ENCODE data around the gene OSTM1. TPM values are rescaled to one million over a fixed set of nuclear protein-coding genes. Genes with fewer than 3 reads are reported as not detected.
"Not testable (repeated sequence)": the region's sequence is repeated elsewhere in the genome, so short reads cannot be mapped to it uniquely, and the experiment has no call there.

Gene OSTM1
- total and polyA plus RNA-seq, 2 of the 8 experiments (the other 6 are each of a cell fraction or from before 2014, with no cell fraction given): 17.7 to 26.1 TPM

DNA sequence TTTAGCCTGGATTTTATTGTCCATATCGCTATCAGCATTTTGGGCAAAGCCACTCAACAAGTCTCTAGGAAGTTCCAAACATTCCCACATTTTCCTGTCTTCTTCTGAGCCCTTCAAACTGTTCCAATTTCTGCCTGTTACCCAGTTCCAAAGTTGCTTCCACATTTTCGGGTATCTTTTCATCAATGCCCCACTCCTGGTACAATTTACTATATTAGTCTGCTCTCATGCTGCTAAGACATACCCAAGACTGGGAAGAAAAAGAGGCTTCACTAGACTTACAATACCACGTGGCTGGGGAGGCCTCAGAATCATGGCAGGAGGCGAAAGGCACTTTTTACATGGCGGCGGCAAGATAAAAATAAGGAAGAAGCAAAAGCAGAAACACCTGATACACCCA lies 58.3 kb downstream of the OSTM1 start:
- CTCF ChIA-PET (ENCODE audit: partially characterized antibody); H2AK5ac ChIP-seq (ENCODE audit: low read depth, low read length); H3K79me2 ChIP-seq (ENCODE audit: control insufficient read depth in 1 of 2, insufficient read depth in 2 of 2, low read length in 2 of 2); H2BK120ac ChIP-seq (replicated peaks; ENCODE audit: low read depth, low read length); H2BK5ac ChIP-seq (ENCODE audit: low read depth, low read length); H3K27ac ChIP-seq (ENCODE audit: low read depth, low read length); H3K23me2 ChIP-seq (ENCODE audit: low read depth, low read length); H3K4me2 ChIP-seq (ENCODE audit: insufficient read depth in 1 of 2, low read depth in 2 of 2, low read length in 2 of 2); H3K18ac ChIP-seq (ENCODE audit: extremely low read depth, low read length); H3K9ac ChIP-seq (replicated peaks in 1 of 4; ENCODE audit: extremely low read depth in 1 of 4, low read depth in 3 of 4, low read length in 3 of 4); H3K14ac ChIP-seq (ENCODE audit: insufficient read length); H4K5ac ChIP-seq (ENCODE audit: insufficient read length, low read depth, low read length); H3K23ac ChIP-seq (ENCODE audit: insufficient read length); H2AFZ ChIP-seq (ENCODE audit: low read length); H3K79me1 ChIP-seq (ENCODE audit: low read depth, low read length); H3K56ac ChIP-seq (replicated peaks; ENCODE audit: insufficient read length, low read depth, low read length); H4K91ac ChIP-seq (replicated peaks; ENCODE audit: insufficient read length, low read length); H2BK12ac ChIP-seq (ENCODE audit: low read depth, low read length); H2BK15ac ChIP-seq (ENCODE audit: low read length); H3K36me3 ChIP-seq (ENCODE audit: control insufficient read depth in 2 of 4, insufficient read depth in 4 of 4, low read length in 3 of 4); H2BK20ac ChIP-seq (ENCODE audit: low read length); H3K27me3 ChIP-seq (replicated peaks in 1 of 4; ENCODE audit: control insufficient read depth in 3 of 4, extremely low read depth in 1 of 4, insufficient read depth in 3 of 4, low read length in 3 of 4); H3K4me3 ChIP-seq (ENCODE audit: extremely low read depth in 1 of 4, insufficient read depth in 2 of 4, low read depth in 3 of 4, low read length in 4 of 4); POLR2A ChIA-PET (ENCODE audit: partially characterized antibody); H3K4me1 ChIP-seq (replicated peaks in 1 of 4; ENCODE audit: control insufficient read depth in 3 of 4, insufficient read depth in 4 of 4, low read length in 3 of 4); H3K4ac ChIP-seq (replicated peaks; ENCODE audit: insufficient read length, low read depth, low read length); H4K20me1 ChIP-seq (replicated peaks in 1 of 2; ENCODE audit: control insufficient read depth in 1 of 2, insufficient read depth in 2 of 2, low read length in 2 of 2); DNase-seq (ENCODE audit: low read depth in 1 of 2, low spot score in 2 of 2); FAIRE-seq; H4K8ac ChIP-seq (ENCODE audit: extremely low read depth, insufficient read depth, low read length): not testable (repeated sequence)
- H3K9me3 ChIP-seq (ENCODE audit: insufficient read depth in 2 of 2, low read depth in 1 of 2, low read length in 1 of 2): peaks cover 14 to 17% of the 10 kb centered on the region in 2 experiments
- WGBS, 2 experiments (ENCODE audit: extremely low coverage in 1 of 2, insufficient coverage in 1 of 2, insufficient read length in 1 of 2, insufficient replicate concordance in 2 of 2, low coverage in 1 of 2, low lambda C conversion rate in 2 of 2, missing lambda C conversion rate in 1 of 2): 91% methylated on average over 6 of the region's 6 CpGs; no CpG with 5 or more reads in 1 of the 2 experiments
